ENCODE measurements around the gene AGBL1.

DNA sequence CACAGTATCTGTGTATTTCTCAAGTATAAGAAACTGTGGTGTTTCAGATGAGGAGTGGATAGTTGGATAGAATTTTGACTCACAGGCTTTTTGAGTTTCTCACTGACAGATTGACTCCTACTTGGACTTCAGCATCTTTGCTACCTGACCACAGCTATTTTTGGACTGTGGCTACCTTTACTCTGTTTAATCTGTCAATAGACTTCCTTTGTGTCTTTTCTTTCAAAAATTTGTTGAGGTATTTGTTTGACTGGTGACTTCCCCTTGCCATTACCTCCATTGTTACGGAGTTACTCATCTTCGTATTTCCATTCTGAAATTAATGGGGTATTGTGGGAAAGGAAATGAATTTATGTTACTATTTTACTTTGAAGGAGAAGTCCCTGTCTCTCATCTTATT is 123.8 kb downstream of the AGBL1 start:
- TF ChIP-seq, protein P1, sequence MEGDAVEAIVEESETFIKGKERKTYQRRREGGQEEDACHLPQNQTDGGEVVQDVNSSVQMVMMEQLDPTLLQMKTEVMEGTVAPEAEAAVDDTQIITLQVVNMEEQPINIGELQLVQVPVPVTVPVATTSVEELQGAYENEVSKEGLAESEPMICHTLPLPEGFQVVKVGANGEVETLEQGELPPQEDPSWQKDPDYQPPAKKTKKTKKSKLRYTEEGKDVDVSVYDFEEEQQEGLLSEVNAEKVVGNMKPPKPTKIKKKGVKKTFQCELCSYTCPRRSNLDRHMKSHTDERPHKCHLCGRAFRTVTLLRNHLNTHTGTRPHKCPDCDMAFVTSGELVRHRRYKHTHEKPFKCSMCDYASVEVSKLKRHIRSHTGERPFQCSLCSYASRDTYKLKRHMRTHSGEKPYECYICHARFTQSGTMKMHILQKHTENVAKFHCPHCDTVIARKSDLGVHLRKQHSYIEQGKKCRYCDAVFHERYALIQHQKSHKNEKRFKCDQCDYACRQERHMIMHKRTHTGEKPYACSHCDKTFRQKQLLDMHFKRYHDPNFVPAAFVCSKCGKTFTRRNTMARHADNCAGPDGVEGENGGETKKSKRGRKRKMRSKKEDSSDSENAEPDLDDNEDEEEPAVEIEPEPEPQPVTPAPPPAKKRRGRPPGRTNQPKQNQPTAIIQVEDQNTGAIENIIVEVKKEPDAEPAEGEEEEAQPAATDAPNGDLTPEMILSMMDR (IDR thresholded peaks at IDR 0.05; ENCODE audit: insufficient read depth, low read length): no peak
- TF ChIP-seq POLR2AphosphoS5 (IDR thresholded peaks at IDR 0.05; ENCODE audit: low read depth): no peak
- TF ChIP-seq, protein P2, sequence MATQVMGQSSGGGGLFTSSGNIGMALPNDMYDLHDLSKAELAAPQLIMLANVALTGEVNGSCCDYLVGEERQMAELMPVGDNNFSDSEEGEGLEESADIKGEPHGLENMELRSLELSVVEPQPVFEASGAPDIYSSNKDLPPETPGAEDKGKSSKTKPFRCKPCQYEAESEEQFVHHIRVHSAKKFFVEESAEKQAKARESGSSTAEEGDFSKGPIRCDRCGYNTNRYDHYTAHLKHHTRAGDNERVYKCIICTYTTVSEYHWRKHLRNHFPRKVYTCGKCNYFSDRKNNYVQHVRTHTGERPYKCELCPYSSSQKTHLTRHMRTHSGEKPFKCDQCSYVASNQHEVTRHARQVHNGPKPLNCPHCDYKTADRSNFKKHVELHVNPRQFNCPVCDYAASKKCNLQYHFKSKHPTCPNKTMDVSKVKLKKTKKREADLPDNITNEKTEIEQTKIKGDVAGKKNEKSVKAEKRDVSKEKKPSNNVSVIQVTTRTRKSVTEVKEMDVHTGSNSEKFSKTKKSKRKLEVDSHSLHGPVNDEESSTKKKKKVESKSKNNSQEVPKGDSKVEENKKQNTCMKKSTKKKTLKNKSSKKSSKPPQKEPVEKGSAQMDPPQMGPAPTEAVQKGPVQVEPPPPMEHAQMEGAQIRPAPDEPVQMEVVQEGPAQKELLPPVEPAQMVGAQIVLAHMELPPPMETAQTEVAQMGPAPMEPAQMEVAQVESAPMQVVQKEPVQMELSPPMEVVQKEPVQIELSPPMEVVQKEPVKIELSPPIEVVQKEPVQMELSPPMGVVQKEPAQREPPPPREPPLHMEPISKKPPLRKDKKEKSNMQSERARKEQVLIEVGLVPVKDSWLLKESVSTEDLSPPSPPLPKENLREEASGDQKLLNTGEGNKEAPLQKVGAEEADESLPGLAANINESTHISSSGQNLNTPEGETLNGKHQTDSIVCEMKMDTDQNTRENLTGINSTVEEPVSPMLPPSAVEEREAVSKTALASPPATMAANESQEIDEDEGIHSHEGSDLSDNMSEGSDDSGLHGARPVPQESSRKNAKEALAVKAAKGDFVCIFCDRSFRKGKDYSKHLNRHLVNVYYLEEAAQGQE (IDR thresholded peaks at IDR 0.05; ENCODE audit: insufficient replicate concordance, low read depth): no peak

Measured in HL-60 (cell line).